ENCODE results near the gene SCAF1. TPM values are rescaled to one million over a fixed set of nuclear protein-coding genes. Genes with fewer than 3 reads are reported as not detected.

The SCAF1 gene
- total and polyA plus RNA-seq, 2 of the 13 experiments (the other 11 are each of a cell fraction or from before 2014, with no cell fraction given), result 3.3 to 6.1 TPM

GRCh38 chr19:49666120-49666444 is 24.1 kb downstream of the SCAF1 start (continued):
- TF ChIP-seq HOXA5 (CRISPR knock-in tag; IDR thresholded peaks at IDR 0.05) (0 out of 2 replicates have a peak, but pooled peaks have one; percentile 6), GMEB1 (CRISPR knock-in tag; IDR thresholded peaks at IDR 0.05; ENCODE audit: borderline replicate concordance) (0 out of 2 replicates have a peak, but pooled peaks have one; percentile 8), RNF219 (CRISPR knock-in tag; IDR thresholded peaks at IDR 0.05) (no peak), ZNF83 (CRISPR knock-in tag; IDR thresholded peaks at IDR 0.05; ENCODE audit: borderline replicate concordance) (peak; percentile 5; the same call in 1 of the 2 replicates), KDM5B (CRISPR knock-in tag; IDR thresholded peaks at IDR 0.05; ENCODE audit: borderline replicate concordance) (no peak), RELA (CRISPR knock-in tag; IDR thresholded peaks at IDR 0.05) (no peak), ZNF605 (CRISPR knock-in tag; IDR thresholded peaks at IDR 0.05) (0 out of 2 replicates have a peak, but pooled peaks have one; percentile 7)

- ATAC-seq, result no peak
- H4K20me1 ChIP-seq (ENCODE audit: insufficient read depth, low read length), result peaks cover 5% of the 10 kb centered on the region; the same call in 1 of the 2 replicates
- WGBS (ENCODE audit: low lambda C conversion rate), result 96% methylated on average over 2 of the region's 2 CpGs
- H3K9ac ChIP-seq (ENCODE audit: insufficient read depth, low read depth, low read length), result peak overlapping the region; percentile 90; the same call in 1 of the 2 replicates
- peaks cover 40% of the 10 kb centered on the region for H3K4me1 ChIP-seq (ENCODE audit: insufficient read depth, low read length)
- FAIRE-seq, result no peak
- DNase-seq (ENCODE audit: low spot score), result no peak
- BruUV-seq (replicated peaks), result no TSS peak
- intact Hi-C loops (cut with micrococcal nuclease; ENCODE audit: unreplicated experiment) (no loop called here), in situ Hi-C loops (cut with HindIII; ENCODE audit: extremely low pct_ligation_motif_present, low pct_unique_long_range_greater_than_20kb) (no loop called here)
- no peak overlapping the region; a peak in 1 of 6 replicates for H3K4me3 ChIP-seq (replicated peaks in 1 of 3; ENCODE audit: insufficient read depth in 1 of 3, low read depth in 2 of 3, low read length in 3 of 3)
- H3K79me2 ChIP-seq (ENCODE audit: insufficient read depth, low read length), result peaks cover 30% of the 10 kb centered on the region
- ChIA-PET POLR2A (interaction anchor here (1.1 to 5.7 kb wide), 2 partner anchors 9 to 26 kb away, joined by 6 to 92 read pairs; partner anchors contain the start of genes RRAS and SCAF1), CTCF (ENCODE audit: low intra/inter-chr PET ratio, low total read pairs) (no interaction called here)
- TF ChIP-seq RFXAP (CRISPR knock-in tag; IDR thresholded peaks at IDR 0.05; ENCODE audit: borderline replicate concordance), result no peak
- peak overlapping the region; percentile 20 for H3K27ac ChIP-seq (ENCODE audit: extremely low read length, insufficient read depth, low read length)
- no peaks in the 10 kb centered on the region; a peak in 2 of 5 replicates for H3K27me3 ChIP-seq (ENCODE audit: control insufficient read depth in 1 of 2, insufficient read depth in 2 of 2, low read length in 2 of 2)
- no peaks in the 10 kb centered on the region for H3K9me3 ChIP-seq (ENCODE audit: low read length)
- peak overlapping the region; percentile 98 for H3K4me2 ChIP-seq (ENCODE audit: low read depth, low read length)
- H2AFZ ChIP-seq (ENCODE audit: low read length), result no peak overlapping the region
- H3K36me3 ChIP-seq (replicated peaks in 1 of 2; ENCODE audit: control insufficient read depth in 1 of 2, insufficient read depth in 2 of 2, low read length in 2 of 2), result peaks cover 6 to 15% of the 10 kb centered on the region in 2 experiments; a peak in 4 of 5 replicates
These were observed 25.5 kb downstream of the SCAF1 start for GRCh38 chr19:49667473-49667872.

Measured in HepG2 (cell line).